HEK293 (cell line): ENCODE results near the gene LYZL1.
"Not testable (repeated sequence)": the region's sequence is repeated elsewhere in the genome, so short reads cannot be mapped to it uniquely, and the experiment has no call there.

ENCODE experiments used
- CTCF ChIA-PET: fragments of 350-600 bp; formaldehyde crosslinking; extraction: SDS; loops from one replicate; lab custom pipeline; 2021; ENCODE audit warnings: antibody characterized with exemption; lab: Yijun Ruan, JAX
- POLR2A ChIA-PET: fragments of 300-600 bp; formaldehyde crosslinking; extraction: SDS; loops from one replicate; lab custom pipeline; 2020; ENCODE audit warnings: antibody characterized with exemption, inconsistent platforms; lab: Yijun Ruan, JAX
- H3K27ac ChIP-seq: fragments of 200-500 bp; sonication (Bioruptor generic); 2 replicates; pipeline ENCODE4 v1.5.1; 2014; ENCODE audit warnings: low read depth, low read length, control low read depth, inconsistent platforms; ENCODE audit errors: extremely low read depth
- H3K36me3 ChIP-seq, 2 experiments: fragments of 200-500 bp in 1 of 2; sonication (Bioruptor generic) in 1 of 2; 1 replicate in 1 of 2; 2 replicates in 1 of 2; pipeline ENCODE4 v1.5.1; 2014 to 2017; ENCODE audit warnings: inconsistent platforms in 2 of 2, low read length in 2 of 2; ENCODE audit not compliant: control insufficient read depth in 2 of 2, insufficient read depth in 1 of 2
- H3K4me1 ChIP-seq: fragments of 200-500 bp; sonication (Bioruptor generic); 2 replicates; pipeline ENCODE4 v1.5.1; 2014; ENCODE audit warnings: mild to moderate bottlenecking, low read length, inconsistent platforms; ENCODE audit not compliant: control insufficient read depth, insufficient read depth
- H3K4me3 ChIP-seq: 2 replicates; pipeline ENCODE4 v1.5.1; 2011; ENCODE audit warnings: low read depth, mild to moderate bottlenecking, control low read depth, low read length, moderate library complexity
- H3K9me3 ChIP-seq: fragments of 200-500 bp; sonication (Bioruptor generic); 2 replicates; pipeline ENCODE4 v1.5.1; 2014; ENCODE audit warnings: low read depth, low read length, inconsistent platforms; ENCODE audit not compliant: control insufficient read depth, insufficient read depth
- SCRT2 ChIP-seq: fragments of 450-650 bp; formaldehyde crosslinking; IDR thresholded peaks from 2 replicates; pipeline ENCODE4 v1.5.1; 2016; ENCODE audit warnings: missing biosample characterization, missing genetic modification characterization
- SP7 ChIP-seq: fragments of 450-650 bp; formaldehyde crosslinking; IDR thresholded peaks from 2 replicates; pipeline ENCODE4 v1.5.1; 2016; ENCODE audit warnings: missing biosample characterization, missing genetic modification characterization
- ZBTB17 ChIP-seq: fragments of 450-650 bp; formaldehyde crosslinking; IDR thresholded peaks from 2 replicates; pipeline ENCODE4 v1.5.1; 2016; ENCODE audit warnings: missing biosample characterization, missing genetic modification characterization
- ZBTB8A ChIP-seq: fragments of 450-650 bp; formaldehyde crosslinking; IDR thresholded peaks from 2 replicates; pipeline ENCODE4 v1.5.1; 2016; ENCODE audit warnings: missing biosample characterization, missing genetic modification characterization
- ZNF221 ChIP-seq: fragments of 450-650 bp; formaldehyde crosslinking; IDR thresholded peaks from 2 replicates; pipeline ENCODE4 v1.5.1; 2017; ENCODE audit warnings: missing biosample characterization, missing genetic modification characterization, borderline replicate concordance
- ZNF558 ChIP-seq: fragments of 450-650 bp; formaldehyde crosslinking; IDR thresholded peaks from 2 replicates; pipeline ENCODE4 v1.5.1; 2016; ENCODE audit warnings: missing biosample characterization, missing genetic modification characterization
- ZNF596 ChIP-seq: fragments of 450-650 bp; IDR thresholded peaks from 2 replicates; pipeline ENCODE4 v1.5.0; 2018; ENCODE audit warnings: missing biosample characterization, mild to moderate bottlenecking, missing genetic modification characterization, moderate library complexity
- ZNF600 ChIP-seq: fragments of 450-650 bp; formaldehyde crosslinking; IDR thresholded peaks from 2 replicates; pipeline ENCODE4 v1.5.1; 2016; ENCODE audit warnings: missing biosample characterization, missing genetic modification characterization
- ZNF624 ChIP-seq: fragments of 450-650 bp; formaldehyde crosslinking; IDR thresholded peaks from 2 replicates; pipeline ENCODE4 v1.5.1; 2017; ENCODE audit warnings: missing biosample characterization, missing genetic modification characterization
- ZNF843 ChIP-seq: fragments of 450-650 bp; formaldehyde crosslinking; IDR thresholded peaks from 2 replicates; pipeline ENCODE4 v1.5.1; 2016; ENCODE audit warnings: missing biosample characterization, missing genetic modification characterization
- TF ChIP-seq, protein P1 (sequence below): fragments of 450-650 bp; formaldehyde crosslinking; IDR thresholded peaks from 2 replicates; pipeline ENCODE4 v1.5.1; 2016; ENCODE audit warnings: missing biosample characterization, missing genetic modification characterization
- TF ChIP-seq, protein P2 (sequence below): fragments of 450-650 bp; formaldehyde crosslinking; IDR thresholded peaks from 2 replicates; pipeline ENCODE4 v1.5.1; 2016; ENCODE audit warnings: missing biosample characterization, missing genetic modification characterization
- TF ChIP-seq, protein P3 (sequence below): fragments of 450-650 bp; formaldehyde crosslinking; IDR thresholded peaks from 2 replicates; pipeline ENCODE4 v1.5.1; 2016; ENCODE audit warnings: missing biosample characterization, missing genetic modification characterization
- TF ChIP-seq, protein P4 (sequence below): fragments of 450-650 bp; IDR thresholded peaks from 2 replicates; pipeline ENCODE4 v1.5.1; 2018; ENCODE audit warnings: missing biosample characterization, missing genetic modification characterization

LYZL1 gene

DNA sequence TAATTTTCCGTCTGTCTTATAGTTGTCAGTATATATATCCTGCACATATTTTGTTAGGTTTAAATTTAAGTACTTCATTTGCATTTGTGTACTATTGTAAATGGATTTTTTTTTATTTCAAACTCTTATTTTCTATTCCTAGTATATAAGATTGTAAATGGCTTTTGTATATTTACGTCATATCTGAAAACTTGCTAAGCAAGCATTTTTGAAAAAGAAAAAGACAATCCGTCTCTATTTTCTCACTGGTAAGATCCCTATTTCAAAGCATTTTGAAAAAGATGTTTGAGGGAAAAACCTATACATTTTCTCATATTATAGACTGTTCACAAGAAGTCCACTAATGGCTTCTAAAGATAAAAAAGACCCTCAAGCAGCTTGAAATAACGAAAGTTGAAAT lies 1.2 kb upstream of the LYZL1 start:
- H3K27ac ChIP-seq, result no peak overlapping the region
- POLR2A ChIA-PET, result no interaction called here
- TF ChIP-seq SCRT2 (no peak), ZNF624 (no peak), ZNF600 (tag by site-specific recombination) (no peak), ZNF221 (tag by site-specific recombination) (no peak), ZBTB17 (tag by site-specific recombination) (no peak), SP7 (tag by site-specific recombination) (no peak)
- TF ChIP-seq, protein P1, sequence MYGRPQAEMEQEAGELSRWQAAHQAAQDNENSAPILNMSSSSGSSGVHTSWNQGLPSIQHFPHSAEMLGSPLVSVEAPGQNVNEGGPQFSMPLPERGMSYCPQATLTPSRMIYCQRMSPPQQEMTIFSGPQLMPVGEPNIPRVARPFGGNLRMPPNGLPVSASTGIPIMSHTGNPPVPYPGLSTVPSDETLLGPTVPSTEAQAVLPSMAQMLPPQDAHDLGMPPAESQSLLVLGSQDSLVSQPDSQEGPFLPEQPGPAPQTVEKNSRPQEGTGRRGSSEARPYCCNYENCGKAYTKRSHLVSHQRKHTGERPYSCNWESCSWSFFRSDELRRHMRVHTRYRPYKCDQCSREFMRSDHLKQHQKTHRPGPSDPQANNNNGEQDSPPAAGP (tag by site-specific recombination), result no peak
- TF ChIP-seq, protein P2, sequence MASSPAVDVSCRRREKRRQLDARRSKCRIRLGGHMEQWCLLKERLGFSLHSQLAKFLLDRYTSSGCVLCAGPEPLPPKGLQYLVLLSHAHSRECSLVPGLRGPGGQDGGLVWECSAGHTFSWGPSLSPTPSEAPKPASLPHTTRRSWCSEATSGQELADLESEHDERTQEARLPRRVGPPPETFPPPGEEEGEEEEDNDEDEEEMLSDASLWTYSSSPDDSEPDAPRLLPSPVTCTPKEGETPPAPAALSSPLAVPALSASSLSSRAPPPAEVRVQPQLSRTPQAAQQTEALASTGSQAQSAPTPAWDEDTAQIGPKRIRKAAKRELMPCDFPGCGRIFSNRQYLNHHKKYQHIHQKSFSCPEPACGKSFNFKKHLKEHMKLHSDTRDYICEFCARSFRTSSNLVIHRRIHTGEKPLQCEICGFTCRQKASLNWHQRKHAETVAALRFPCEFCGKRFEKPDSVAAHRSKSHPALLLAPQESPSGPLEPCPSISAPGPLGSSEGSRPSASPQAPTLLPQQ (tag by site-specific recombination), result no peak
- TF ChIP-seq, protein P3, sequence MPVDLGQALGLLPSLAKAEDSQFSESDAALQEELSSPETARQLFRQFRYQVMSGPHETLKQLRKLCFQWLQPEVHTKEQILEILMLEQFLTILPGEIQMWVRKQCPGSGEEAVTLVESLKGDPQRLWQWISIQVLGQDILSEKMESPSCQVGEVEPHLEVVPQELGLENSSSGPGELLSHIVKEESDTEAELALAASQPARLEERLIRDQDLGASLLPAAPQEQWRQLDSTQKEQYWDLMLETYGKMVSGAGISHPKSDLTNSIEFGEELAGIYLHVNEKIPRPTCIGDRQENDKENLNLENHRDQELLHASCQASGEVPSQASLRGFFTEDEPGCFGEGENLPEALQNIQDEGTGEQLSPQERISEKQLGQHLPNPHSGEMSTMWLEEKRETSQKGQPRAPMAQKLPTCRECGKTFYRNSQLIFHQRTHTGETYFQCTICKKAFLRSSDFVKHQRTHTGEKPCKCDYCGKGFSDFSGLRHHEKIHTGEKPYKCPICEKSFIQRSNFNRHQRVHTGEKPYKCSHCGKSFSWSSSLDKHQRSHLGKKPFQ (tag by site-specific recombination), result no peak
- TF ChIP-seq, protein P4, sequence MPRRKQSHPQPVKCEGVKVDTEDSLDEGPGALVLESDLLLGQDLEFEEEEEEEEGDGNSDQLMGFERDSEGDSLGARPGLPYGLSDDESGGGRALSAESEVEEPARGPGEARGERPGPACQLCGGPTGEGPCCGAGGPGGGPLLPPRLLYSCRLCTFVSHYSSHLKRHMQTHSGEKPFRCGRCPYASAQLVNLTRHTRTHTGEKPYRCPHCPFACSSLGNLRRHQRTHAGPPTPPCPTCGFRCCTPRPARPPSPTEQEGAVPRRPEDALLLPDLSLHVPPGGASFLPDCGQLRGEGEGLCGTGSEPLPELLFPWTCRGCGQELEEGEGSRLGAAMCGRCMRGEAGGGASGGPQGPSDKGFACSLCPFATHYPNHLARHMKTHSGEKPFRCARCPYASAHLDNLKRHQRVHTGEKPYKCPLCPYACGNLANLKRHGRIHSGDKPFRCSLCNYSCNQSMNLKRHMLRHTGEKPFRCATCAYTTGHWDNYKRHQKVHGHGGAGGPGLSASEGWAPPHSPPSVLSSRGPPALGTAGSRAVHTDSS (tag by site-specific recombination), result no peak
- no peaks in the 10 kb centered on the region for H3K36me3 ChIP-seq
- CTCF ChIA-PET, result interaction anchor here (0.7 to 1.6 kb wide), 2 partner anchors 17 to 256 kb away, joined by 3 to 4 read pairs; no protein-coding TSS in a partner anchor
- no peak overlapping the region for H3K4me3 ChIP-seq
- H3K9me3 ChIP-seq, result no peaks in the 10 kb centered on the region
- no peaks in the 10 kb centered on the region for H3K4me1 ChIP-seq

DNA sequence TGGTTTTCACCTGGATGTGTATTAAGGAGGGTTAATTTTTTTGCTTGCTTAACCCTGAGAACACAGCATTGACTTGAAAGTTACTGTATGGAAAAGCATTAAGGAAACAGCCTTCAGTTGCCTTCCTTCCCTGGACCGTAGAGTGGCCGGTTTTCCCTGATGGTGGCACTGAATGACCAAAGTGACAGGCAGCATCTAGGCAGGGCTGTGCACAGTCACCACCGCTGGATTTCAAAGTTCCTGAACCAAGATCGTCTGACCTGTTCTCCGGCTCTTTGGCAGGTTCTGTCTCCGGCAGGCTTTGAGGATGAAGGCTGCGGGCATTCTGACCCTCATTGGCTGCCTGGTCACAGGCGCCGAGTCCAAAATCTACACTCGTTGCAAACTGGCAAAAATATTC lies 2.7 kb downstream of the LYZL1 start:
- POLR2A ChIA-PET, H3K27ac ChIP-seq, H3K4me3 ChIP-seq, H3K9me3 ChIP-seq, H3K36me3 ChIP-seq, H3K4me1 ChIP-seq, CTCF ChIA-PET: not testable (repeated sequence)

DNA sequence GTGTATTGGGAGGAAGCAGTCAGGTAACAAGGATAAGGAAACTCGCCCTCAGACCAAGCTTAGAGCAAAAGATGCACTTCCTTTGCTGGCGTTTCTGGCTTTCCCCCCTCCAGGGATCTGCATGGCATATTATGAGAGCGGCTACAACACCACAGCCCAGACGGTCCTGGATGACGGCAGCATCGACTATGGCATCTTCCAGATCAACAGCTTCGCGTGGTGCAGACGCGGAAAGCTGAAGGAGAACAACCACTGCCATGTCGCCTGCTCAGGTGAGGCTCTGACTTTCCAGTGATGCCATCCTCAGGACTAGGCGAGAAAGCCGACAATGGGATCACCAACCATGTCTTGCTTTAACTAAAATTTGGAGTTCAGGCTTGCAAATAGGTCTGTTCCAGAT lies 3.5 kb downstream of the LYZL1 start:
- H3K4me1 ChIP-seq, H3K27ac ChIP-seq, H3K4me3 ChIP-seq, POLR2A ChIA-PET, H3K36me3 ChIP-seq, H3K9me3 ChIP-seq: not testable (repeated sequence)
- CTCF ChIA-PET, result interaction anchor here (2.0 kb wide), 1 partner anchor 12 kb away, joined by 7 read pairs; no protein-coding TSS in a partner anchor

DNA sequence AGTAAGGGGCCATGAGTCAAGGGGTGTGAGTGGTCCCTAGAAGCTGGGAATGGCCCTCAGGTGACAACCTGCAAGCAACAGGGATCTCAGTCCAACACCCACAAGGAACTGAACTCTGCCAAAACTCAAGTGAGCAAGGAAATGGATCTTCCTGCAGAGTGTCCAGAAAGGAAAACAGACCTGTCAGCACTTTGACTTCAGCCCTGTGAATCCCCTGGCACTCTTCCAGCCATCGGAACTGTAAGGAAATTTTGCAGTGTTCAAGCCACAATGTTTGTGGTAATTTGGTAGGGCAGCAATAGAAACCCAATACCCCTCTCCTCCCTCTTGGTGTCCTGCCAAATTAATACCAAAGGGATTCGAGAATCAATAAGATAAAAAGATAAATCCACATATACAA lies 6.9 kb downstream of the LYZL1 start:
- Histone ChIP-seq H3K36me3 (no peaks in the 10 kb centered on the region), H3K9me3 (no peaks in the 10 kb centered on the region), H3K27ac (no peak overlapping the region), H3K4me1 (no peaks in the 10 kb centered on the region), H3K4me3 (no peak overlapping the region)
- TF ChIP-seq ZNF596, result no peak
- TF ChIP-seq, protein P1 (tag by site-specific recombination), result no peak
- no peak for TF ChIP-seq ZBTB8A (tag by site-specific recombination)
- no peak for TF ChIP-seq ZNF843
- no peak for TF ChIP-seq ZNF558 (tag by site-specific recombination)
- ChIA-PET POLR2A (no interaction called here), CTCF (interaction anchor here (0.6 to 1.3 kb wide), 4 partner anchors 8 to 667 kb away, joined by 3 to 6 read pairs (median 4); no protein-coding TSS in a partner anchor)
